CD4-positive, alpha-beta T cell treated with Interferon gamma for 1 hour (primary cell): ENCODE results near the gene PSMA7.

ENCODE experiments used
- DNase-seq: peaks from one replicate; pipeline ENCODE4 v3.0.0-alpha.2; 2020

PSMA7 gene

DNA sequence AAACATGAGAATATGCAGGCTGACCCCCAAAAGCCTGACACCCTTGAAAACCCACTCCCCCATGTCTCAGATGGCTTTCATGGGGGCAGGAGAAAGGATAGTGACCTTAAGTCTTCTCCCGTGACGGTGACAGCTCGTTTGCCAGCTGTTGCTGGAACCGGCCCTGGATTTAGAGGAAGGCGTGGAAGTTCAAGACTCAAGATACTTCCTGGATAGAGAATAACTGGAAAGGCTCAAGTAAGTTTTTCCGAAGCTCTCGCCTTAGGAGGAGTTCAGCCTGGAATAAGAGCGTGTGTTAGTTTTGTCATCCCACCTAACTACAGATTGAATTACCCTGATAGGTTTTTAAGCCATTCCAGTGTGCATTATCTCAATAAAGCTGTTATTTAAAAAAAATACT is 28.1 kb upstream of the PSMA7 start:
- no peak for DNase-seq

- DNase-seq = no peak
Observed at GRCh38 chr20:62170536-62170935, 27.3 kb upstream of the PSMA7 start.

DNA sequence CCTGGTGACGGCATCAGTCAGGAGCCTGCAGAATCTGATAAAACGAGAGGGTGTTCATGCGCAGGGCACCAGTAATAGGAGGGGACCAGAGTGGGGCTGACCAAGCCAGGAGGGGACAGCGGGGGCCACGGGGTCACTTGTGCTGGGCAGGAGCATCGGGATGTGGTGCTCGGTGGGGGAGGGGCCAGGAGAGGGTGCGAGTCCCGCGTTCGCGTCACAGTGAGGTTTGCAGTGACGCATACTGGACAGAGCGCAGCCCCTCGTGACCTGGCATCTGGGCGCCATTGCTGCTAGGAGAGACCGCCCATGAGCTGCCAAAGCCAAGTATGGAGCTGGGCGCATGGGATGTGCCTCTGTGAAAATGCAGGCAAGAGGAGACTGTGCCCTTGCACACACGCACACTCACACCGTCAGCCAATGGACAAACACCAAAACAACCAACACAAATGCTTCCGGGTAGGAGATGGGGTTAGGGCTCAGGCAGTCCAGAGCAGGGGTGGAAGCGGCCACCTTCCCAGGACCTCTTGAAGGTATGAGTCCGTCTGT is 25.8 kb upstream of the PSMA7 start:
- no peak for DNase-seq

DNA sequence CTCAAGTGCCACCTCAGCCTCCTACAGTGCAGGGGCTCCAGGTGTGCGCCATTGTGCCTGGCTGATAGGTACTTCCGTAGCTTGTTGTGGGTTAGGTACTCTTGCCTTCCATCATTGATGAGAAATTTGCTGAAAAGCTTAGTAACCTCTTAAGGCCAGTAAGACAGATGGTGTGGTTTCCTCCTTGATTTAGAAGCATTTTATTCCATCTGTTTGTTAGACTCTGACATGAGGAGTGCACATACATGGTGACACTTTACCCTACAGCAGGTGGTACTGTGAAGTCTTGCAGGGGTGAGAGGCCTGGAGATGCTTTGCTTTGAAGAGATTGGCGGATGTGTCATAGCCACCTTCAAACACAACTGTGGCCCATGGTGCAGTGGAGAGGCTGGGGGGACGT is 24.9 kb upstream of the PSMA7 start:
- DNase-seq = no peak

DNA sequence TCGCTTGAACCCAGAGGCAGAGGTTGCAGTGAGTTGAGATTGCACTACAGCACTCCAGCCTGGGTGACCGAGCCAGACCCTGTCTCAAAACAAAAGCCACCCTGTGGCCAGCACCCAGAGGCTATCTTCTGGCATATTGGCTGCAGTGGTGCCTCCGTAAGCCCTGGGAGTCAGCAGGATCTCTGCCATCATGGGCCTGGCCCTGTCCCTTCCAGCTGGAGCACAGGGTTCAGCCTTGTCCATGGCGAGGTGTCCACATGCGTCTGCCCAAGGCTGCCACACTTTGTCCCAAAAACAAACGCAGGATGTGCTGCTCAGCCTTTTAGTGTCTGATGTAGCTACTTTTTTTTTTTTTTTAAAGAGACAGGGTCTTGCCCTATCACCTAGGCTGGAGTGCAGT is 24.3 kb upstream of the PSMA7 start:
- no peak for DNase-seq

DNA sequence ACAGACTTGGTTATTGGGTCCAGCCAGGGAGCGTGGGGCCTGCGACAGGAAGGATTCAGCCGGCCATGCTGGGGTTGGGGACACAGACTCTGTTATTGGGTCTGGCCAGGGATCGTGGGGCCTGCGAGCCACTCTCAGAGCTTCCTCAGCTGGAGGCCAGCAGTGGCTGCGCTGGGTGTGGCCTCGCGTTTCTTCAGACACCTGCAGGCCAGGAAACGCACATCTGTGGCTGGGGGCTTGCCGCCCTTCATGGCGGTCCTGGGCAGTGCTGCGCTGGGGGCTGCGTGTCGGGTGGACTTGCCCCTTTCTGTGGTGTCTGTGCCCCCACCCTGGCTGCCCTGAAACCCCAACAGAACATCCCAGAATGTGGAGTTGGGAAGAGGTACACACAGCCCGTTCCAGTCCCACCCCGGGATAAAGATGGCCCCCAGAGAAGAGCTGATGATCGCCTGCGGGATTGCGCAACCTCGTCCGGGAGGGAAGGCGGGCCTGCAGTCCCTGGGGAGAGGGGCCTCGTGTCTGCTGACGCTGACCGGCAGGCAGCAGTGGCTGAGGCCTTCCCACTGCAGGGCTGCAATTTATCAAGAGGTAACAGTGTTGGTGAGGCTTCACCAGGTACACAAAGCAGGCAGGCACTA is 22.7 kb upstream of the PSMA7 start:
- DNase-seq = no peak

DNA sequence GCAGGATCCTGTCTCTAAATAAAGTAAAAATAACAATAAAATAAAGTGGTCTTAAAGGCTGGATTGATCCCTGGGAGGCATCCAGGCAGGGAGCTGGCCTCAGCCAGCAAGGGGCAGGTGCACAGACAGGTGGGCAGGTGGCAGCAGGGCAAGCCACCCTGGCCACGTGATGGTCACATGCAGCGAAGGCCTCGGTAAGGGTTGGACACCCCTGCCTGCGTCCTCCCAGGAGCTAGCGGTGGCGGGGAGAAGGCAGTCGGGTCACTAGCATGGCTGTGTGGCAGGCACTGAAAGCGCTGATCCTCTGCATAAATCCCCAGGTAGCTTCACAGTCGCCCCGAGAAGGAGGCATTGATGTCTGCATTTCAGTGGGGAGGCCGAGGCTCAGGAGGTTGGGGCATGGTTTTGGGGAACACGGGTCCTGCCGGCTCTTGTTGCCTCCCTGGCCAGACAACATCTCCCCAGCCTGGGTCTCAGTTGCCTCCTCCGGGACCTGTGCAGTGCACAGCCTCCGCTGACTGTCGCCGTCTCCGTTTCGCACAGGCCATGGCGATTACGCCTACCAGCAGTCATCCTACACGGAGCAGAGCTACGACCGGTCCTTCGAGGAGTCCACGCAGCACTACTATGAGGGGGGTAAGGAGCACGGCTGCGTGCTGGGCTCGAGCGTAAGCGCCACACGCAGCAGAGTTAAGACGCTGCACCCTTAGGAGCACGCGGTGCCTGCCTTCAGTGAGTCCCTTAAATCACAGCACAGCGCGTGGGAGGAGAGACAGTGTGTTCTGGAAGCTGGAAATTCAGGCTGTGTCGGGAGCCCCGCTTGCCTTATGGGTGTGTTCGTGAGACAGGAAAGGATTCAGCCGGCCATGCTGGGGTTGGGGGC is 21.9 kb upstream of the PSMA7 start:
- no peak for DNase-seq

GRCh38 chr20:62163986-62164762 is 21.0 kb upstream of the PSMA7 start:
- no peak for DNase-seq

- DNase-seq = no peak
Observed at GRCh38 chr20:62163485-62163865, 20.3 kb upstream of the PSMA7 start.

GRCh38 chr20:62162765-62163484 is 19.7 kb upstream of the PSMA7 start:
- DNase-seq = no peak

GRCh38 chr20:62161347-62161746 is 18.2 kb upstream of the PSMA7 start:
- DNase-seq = no peak

DNA sequence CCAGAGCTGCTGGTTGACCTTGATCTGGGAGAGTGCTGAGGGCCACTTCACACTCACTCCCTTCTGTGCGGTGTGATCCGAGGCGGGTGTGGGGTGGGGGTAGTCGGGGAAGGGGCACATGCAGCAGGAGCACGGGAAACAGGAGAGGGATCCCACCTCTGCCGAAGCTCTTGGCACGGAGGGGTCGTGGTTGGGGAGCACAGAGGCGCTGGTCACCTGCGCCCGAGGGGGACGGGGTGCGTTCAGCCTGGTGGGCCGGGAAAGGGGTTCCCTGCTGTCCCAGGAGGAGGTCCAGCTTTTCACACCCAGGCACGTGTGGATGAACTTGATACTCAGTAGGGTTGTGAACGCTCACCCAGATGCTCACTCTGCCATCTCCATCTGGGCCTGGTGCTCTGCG is 17.7 kb upstream of the PSMA7 start:
- no peak for DNase-seq

- DNase-seq = no peak
Observed at GRCh38 chr20:62160253-62160652, 17.1 kb upstream of the PSMA7 start.

DNA sequence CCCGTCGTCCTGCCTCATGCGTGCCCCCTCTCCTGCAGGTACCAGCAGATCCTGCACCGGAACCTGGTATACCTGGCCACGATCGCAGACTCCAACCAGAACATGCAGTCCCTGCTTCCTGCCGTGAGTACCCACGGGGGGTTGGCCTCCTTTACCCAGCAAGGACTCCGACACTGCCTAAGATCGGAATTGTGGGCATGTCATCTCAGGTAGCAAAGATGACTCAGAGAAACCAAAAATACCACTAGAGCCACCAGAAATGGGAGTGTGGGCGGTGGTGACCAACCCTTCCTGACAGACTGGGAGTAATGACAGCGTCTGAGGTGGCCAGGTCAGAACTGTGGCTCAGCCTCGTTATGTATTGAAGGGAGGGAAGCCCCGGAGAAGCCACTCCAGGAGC is 16.6 kb upstream of the PSMA7 start:
- DNase-seq = no peak

DNA sequence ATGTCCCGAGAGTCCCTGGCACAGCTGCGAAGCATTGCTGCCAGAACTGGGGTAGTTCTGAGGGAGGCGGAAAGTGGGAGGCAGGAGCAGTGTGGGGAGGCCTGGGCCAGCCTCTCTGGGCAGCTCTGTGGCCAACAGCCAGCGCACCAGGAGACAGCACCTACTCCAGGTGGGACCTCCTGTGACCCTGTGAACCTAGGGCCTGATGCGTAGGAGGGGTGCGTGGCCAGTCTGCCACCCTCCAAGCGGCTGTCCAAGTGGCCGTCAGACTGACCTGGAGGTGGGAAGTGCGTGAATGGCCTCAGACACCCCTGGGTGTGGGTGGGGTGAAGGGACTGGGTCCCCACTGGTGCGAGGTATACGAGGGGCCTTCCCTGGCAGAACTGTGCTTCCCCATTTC is 15.9 kb upstream of the PSMA7 start:
- no peak for DNase-seq

DNA sequence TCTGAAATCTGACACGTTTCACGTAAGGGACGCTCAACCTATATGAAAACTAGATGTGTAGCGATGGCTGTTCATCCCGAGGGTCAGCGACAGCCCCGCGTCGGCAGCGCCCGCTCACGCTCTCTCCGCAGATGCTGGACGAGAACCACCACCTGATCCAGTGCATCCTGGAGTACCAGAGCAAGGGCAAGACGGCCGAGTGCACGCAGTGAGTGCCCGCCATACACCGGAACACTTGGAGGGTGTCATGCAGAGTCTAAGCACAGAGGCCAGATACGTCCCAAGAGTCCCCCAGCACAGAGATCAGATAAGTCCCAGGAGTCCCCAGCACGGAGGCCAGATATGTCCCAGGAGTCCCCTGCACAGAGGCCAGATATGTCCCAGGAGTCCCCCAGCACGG is 15.3 kb upstream of the PSMA7 start:
- no peak for DNase-seq

- DNase-seq = no peak
Observed at GRCh38 chr20:62158088-62158400, 14.8 kb upstream of the PSMA7 start.

DNA sequence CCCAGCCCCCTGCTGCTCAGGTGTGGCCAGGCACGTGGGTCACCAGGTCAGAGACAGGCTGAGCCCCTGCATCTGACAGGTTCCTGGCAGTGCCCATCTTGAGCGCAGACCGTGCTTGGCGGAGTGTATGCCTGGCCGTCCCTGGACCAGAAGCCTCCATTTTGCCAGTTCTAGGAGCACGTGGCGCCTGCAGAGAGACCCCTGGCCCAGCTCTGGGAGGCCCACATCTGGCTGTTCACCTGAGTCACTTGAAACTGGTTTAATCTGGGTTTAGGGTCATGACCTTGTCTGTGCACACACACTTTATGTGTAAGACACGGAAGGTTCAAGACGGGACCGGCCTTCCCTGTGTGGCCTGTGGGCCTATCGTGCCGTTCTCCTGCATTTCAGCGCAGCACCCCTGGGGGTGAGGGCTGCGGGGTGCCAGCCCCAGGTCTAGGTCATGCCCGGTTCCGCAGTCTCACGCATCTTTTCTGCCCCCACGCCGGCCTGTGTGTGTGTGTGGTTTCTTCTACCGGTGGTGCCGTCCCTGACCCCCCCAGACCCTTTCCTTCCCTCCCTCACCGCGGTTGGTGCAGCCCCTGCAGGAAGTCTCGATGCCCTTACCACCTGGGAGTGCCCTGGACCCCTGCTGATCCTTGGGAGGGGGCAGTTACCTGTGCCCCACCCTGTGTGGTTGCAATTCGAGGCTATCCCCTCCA is 14.3 kb upstream of the PSMA7 start:
- DNase-seq = no peak

GRCh38 chr20:62156592-62157386 is 13.6 kb upstream of the PSMA7 start:
- DNase-seq = peak; percentile 74

- no peak for DNase-seq
Observed at GRCh38 chr20:62156254-62156556, 13.0 kb upstream of the PSMA7 start.

DNA sequence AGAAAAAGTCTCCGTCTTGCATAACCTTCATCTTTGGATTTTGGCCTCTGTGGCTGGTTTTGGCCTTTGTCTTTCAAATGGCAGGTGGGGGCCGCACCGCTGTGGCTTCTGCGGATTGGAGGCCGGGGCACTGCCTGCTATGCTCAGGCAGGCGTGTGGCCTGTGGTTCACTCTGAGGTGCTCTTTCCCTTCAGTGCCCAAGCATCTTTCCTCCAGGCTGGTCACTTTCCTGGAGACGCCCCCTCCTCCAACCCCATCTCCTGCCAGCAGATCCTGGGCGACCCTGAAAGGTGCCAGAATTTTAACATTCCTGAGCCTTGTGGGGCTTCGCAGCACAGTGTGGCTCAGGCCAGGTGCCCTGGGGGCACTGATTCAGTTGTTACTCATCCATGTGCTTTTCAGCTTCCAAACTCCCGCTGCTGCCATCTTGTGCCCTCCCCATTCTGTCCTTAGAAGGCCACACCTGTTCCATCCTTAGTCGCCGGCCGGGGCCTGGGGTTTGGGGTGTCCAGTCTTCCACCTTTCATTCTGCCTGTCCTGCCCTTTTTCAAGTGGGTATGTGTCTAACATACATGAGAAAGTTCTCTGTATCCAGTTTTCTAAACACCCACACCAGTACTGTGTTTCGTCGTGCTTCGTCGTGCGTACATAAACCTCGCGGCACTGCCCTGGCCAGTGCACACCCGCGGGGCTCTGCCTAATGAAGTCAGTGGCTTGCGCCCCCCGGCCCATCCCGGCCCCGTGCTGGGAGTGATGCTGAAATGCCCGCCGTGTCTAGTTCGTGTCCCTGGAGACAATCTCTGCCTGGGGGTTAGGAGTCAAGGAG is 12.4 kb upstream of the PSMA7 start:
- no peak for DNase-seq
